Neuronal stem cell (in vitro differentiated cells): ENCODE results near the gene MYCN.

Source experiments
- DNase-seq: peaks from one replicate; pipeline ENCODE4 v3.0.0-alpha.2; 2013; ENCODE audit warnings: low spot score
- H2AFZ ChIP-seq: one replicate; pipeline ENCODE4 v1.6.1; 2013; ENCODE audit warnings: mild to moderate bottlenecking, low read length, inconsistent platforms
- H2AK5ac ChIP-seq: 2 replicates; pipeline ENCODE4 v1.6.1; 2013; ENCODE audit warnings: low read depth, mild to moderate bottlenecking, inconsistent platforms, low read length, moderate library complexity, mixed read lengths
- H2BK120ac ChIP-seq: 2 replicates; pipeline ENCODE4 v1.6.1; 2013; ENCODE audit warnings: low read depth, mild to moderate bottlenecking, inconsistent platforms, low read length, moderate library complexity, mixed read lengths
- H2BK12ac ChIP-seq: one replicate; pipeline ENCODE4 v1.6.1; 2013; ENCODE audit warnings: low read length, inconsistent platforms
- H2BK15ac ChIP-seq: 2 replicates; pipeline ENCODE4 v1.6.1; 2013; ENCODE audit warnings: mild to moderate bottlenecking, low read length, inconsistent platforms, mixed read lengths
- H2BK5ac ChIP-seq: one replicate; pipeline ENCODE4 v1.6.1; 2013; ENCODE audit warnings: inconsistent platforms, mild to moderate bottlenecking, low read length, moderate library complexity
- H3K14ac ChIP-seq: one replicate; pipeline ENCODE4 v1.6.1; 2013; ENCODE audit warnings: low read length, inconsistent platforms
- H3K18ac ChIP-seq: 2 replicates; pipeline ENCODE4 v1.6.1; 2013; ENCODE audit warnings: low read length, inconsistent platforms
- H3K23ac ChIP-seq: 2 replicates; pipeline ENCODE4 v1.6.1; 2013; ENCODE audit warnings: low read depth, mild to moderate bottlenecking, mixed read lengths, low read length, inconsistent platforms; ENCODE audit not compliant: poor library complexity
- H3K27ac ChIP-seq: replicated peaks from 3 replicates; pipeline ENCODE4 v1.5.1; 2013; ENCODE audit warnings: low read length, inconsistent platforms
- H3K27me3 ChIP-seq, 3 experiments: 2 replicates each; pipeline ENCODE4 v1.6.1; 2013; ENCODE audit warnings: low read length in 3 of 3, mild to moderate bottlenecking in 2 of 3, inconsistent platforms in 1 of 3, low read depth in 1 of 3, mixed read lengths in 1 of 3, moderate library complexity in 1 of 3; ENCODE audit not compliant: control insufficient read depth in 3 of 3, insufficient read depth in 3 of 3
- H3K36me3 ChIP-seq, 2 donors: replicated peaks in 1 of 2; 2 replicates each; pipeline ENCODE4 v1.6.1; 2013; ENCODE audit warnings: low read length in 2 of 2; ENCODE audit not compliant: control insufficient read depth in 2 of 2, insufficient read depth in 2 of 2
- H3K4ac ChIP-seq: 2 replicates; pipeline ENCODE4 v1.6.1; 2013; ENCODE audit warnings: inconsistent platforms, mild to moderate bottlenecking, low read length, moderate library complexity
- H3K4me1 ChIP-seq, 2 donors: 1 replicate in 1 of 2; 2 replicates in 1 of 2; pipeline ENCODE4 v1.6.1; 2013; ENCODE audit warnings: low read length in 2 of 2, low read depth in 1 of 2; ENCODE audit not compliant: control insufficient read depth in 2 of 2, insufficient read depth in 1 of 2
- H3K4me2 ChIP-seq: one replicate; pipeline ENCODE4 v1.6.1; 2013; ENCODE audit warnings: mild to moderate bottlenecking, low read length, inconsistent platforms; ENCODE audit not compliant: insufficient read depth, poor library complexity, severe bottlenecking
- H3K4me3 ChIP-seq, 2 donors: 2 replicates each; pipeline ENCODE4 v1.5.1; 2013; ENCODE audit warnings: low read length in 2 of 2, mild to moderate bottlenecking in 2 of 2, inconsistent platforms in 1 of 2, moderate library complexity in 1 of 2
- H3K79me1 ChIP-seq: one replicate; pipeline ENCODE4 v1.6.1; 2013; ENCODE audit warnings: low read depth, mild to moderate bottlenecking, inconsistent platforms, low read length, moderate library complexity
- H3K9ac ChIP-seq: one replicate; pipeline ENCODE4 v1.6.1; 2013; ENCODE audit warnings: mild to moderate bottlenecking, low read depth, low read length, inconsistent platforms; ENCODE audit not compliant: poor library complexity
- H3K9me3 ChIP-seq, 2 donors: replicated peaks in 1 of 2; 2 replicates each; pipeline versions ENCODE3 to v1.6.1; 2013; ENCODE audit warnings: low read length in 2 of 2, mild to moderate bottlenecking in 2 of 2, inconsistent platforms in 1 of 2, low read depth in 1 of 2, mixed read lengths in 1 of 2, moderate library complexity in 1 of 2; ENCODE audit not compliant: control insufficient read depth in 2 of 2, insufficient read depth in 1 of 2
- H4K8ac ChIP-seq: one replicate; pipeline ENCODE4 v1.6.1; 2013; ENCODE audit warnings: low read depth, mild to moderate bottlenecking, inconsistent platforms, low read length, moderate library complexity
- H4K91ac ChIP-seq: one replicate; pipeline ENCODE4 v1.6.1; 2013; ENCODE audit warnings: low read length, low read depth, mild to moderate bottlenecking, inconsistent platforms; ENCODE audit not compliant: poor library complexity
- WGBS, 2 donors: extraction: QIAGEN DNeasy Blood & Tissue Kit; methylation state at CpG; one replicate each; pipeline ENCODE4 v1.1.7; 2013; ENCODE audit warnings: missing lambda C conversion rate in 2 of 2, mixed read lengths in 1 of 2; ENCODE audit not compliant: insufficient read length in 2 of 2, insufficient replicate concordance in 1 of 2; ENCODE audit errors: extremely low coverage in 2 of 2; 5-methylcytosine and 5-hydroxymethylcytosine counted together

Gene MYCN

DNA sequence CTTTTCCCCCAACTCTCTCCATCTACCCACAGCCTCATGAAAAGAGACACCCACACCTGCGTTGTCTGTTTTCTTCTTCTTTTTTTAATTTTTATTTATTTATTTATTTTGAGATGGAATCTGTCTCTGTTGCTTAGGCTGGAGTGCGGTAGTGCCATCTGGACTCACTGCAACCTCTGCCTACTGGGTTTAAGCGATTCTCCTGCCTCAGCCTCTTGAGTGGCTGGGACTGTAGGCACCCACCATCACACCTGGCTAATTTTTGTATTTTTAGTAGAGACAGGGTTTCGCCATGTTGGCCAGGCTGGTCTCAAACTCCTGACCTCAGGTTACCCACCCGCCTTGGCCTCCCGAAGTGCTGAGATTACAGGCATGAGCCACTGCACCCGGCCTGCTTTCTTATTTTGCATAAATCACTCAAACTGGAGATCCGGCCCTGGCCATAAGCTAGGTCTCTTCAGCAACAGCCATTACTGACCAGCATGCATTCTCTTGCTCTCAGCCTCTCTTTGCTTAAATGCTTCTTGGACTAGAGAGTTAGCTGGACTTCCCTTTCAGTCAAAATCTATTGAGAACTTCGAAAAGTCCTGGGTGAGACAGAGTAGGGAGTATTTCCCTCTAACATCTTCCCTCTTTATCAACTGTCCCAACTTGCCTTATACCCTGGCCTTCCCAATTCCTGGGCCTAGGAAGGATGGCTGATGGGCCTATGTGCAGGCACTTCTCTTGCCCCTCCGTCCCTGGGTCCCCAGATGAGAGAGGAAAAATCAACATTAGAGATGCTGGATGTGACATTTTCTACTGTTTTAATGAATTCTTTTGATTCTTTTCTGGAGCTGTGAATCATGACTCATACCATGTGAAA is 27.3 kb downstream of the MYCN start:
- Histone ChIP-seq H3K4me3 (no peak overlapping the region), H3K36me3 (no peaks in the 10 kb centered on the region), H4K8ac (no peak overlapping the region)

DNA sequence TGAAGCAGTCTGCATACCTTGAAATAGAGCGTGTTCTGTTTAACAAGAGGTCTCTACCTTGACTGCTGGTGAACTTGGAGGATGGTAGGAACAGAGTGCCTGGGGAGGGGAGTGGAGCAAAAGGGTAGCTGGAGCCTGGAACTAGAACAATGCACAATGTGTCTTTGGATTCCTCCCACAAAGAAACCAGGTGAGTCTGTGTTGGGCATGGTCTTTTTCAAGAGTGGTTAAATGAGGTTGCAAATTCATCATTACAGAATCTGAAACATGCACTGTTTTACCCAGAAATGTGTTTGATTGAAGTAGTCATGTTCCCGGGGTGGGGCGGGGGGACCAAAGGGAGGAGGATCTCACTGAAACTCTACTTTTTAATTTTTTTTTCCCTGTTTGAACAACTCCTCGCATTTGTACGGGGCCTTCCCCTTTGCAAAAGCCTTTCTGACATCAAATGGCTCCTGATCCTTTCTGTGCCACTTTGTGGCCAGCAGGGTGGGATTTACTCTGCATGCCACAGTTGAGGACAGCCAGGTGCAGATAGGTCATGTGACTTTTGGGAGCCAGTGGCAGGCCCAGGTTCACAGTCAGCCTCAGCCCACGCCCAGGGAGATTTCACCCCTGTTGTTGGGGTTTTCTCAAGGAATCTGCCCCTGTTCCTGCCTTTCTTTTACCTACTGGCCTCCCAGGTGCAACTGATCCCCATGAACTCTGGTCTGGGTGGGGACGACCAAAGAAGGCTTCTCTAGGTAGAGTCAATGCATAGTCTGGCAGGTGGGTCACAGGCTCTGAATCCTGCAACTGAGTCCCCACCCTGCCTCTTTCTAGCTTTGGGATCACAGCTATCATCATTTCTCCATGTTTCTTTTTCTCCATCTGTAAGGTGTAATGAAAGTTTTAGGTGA is 28.2 kb downstream of the MYCN start:
- Histone ChIP-seq H3K27ac (no peak overlapping the region), H2BK120ac (no peak overlapping the region), H3K18ac (peak overlapping the region; percentile 24), H3K9me3 (no peaks in the 10 kb centered on the region), H3K4me1 (peaks cover 16 to 38% of the 10 kb centered on the region in 2 donors), H2BK15ac (no peak overlapping the region), H3K27me3 (no peaks in the 10 kb centered on the region), H3K14ac (no peak overlapping the region), H3K4me3 (no peak overlapping the region), H2BK12ac (no peak overlapping the region), H3K36me3 (no peaks in the 10 kb centered on the region), H3K4me2 (no peak overlapping the region), H4K91ac (no peak overlapping the region), H4K8ac (no peak overlapping the region), H3K79me1 (no peaks in the 10 kb centered on the region), H3K23ac (no peak overlapping the region), H2AK5ac (peak overlapping the region; percentile 20), H3K4ac (no peak overlapping the region), H3K9ac (no peak overlapping the region), H2BK5ac (no peak overlapping the region), H2AFZ (no peak overlapping the region)
- DNase-seq = no peak
- WGBS, 2 donors = no CpG with 5 or more reads among the region's 7 CpGs

More for the DNA sequence above, 27.3 kb downstream of the MYCN start:
- Histone ChIP-seq H2BK120ac (no peak overlapping the region), H3K14ac (no peak overlapping the region), H3K4me1 (peaks cover 16 to 38% of the 10 kb centered on the region in 2 donors), H3K4ac (no peak overlapping the region), H2BK5ac (no peak overlapping the region), H3K4me2 (no peak overlapping the region), H2BK12ac (no peak overlapping the region), H3K9me3 (no peaks in the 10 kb centered on the region), H3K27me3 (no peaks in the 10 kb centered on the region), H3K79me1 (no peaks in the 10 kb centered on the region), H4K91ac (no peak overlapping the region), H2AK5ac (no peak overlapping the region), H3K18ac (no peak overlapping the region), H2BK15ac (no peak overlapping the region), H2AFZ (no peak overlapping the region), H3K23ac (no peak overlapping the region), H3K27ac (no peak overlapping the region), H3K9ac (no peak overlapping the region)
- WGBS, 2 donors = no CpG with 5 or more reads among the region's 10 CpGs
- no peak for DNase-seq

DNA sequence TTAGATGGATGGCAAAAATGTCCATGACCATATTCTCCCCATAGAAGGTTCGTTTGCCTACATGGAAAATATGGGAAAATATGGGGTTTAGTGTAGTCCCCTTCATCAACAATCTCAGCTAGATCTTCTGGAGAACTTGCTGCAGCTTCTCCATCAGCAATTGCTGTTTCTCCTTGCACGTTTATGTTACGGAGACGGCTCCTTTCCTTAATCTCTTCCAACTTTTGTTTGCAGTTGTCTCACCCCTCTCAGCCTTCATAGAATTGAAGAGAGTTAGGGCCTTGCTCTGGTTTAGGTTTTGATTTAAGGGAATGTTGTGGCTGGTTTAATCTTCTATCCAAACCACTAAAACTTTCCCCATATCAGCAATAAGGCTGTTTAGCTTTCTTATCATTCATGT is 28.9 kb downstream of the MYCN start:
- no peak overlapping the region for H3K4ac ChIP-seq
- DNase-seq = no peak
- H2BK120ac ChIP-seq = no peak overlapping the region
- H3K4me3 ChIP-seq = no peak overlapping the region
- H3K14ac ChIP-seq = no peak overlapping the region
- no peak overlapping the region for H3K27ac ChIP-seq
- no peak overlapping the region for H4K91ac ChIP-seq
- H2BK12ac ChIP-seq = no peak overlapping the region
- H3K18ac ChIP-seq = no peak overlapping the region
- H2BK15ac ChIP-seq = no peak overlapping the region
- no peak overlapping the region for H2BK5ac ChIP-seq
- H3K9me3 ChIP-seq = no peaks in the 10 kb centered on the region
- no peak overlapping the region for H3K9ac ChIP-seq
- no peaks in the 10 kb centered on the region for H3K79me1 ChIP-seq
- no peaks in the 10 kb centered on the region for H3K27me3 ChIP-seq
- no peak overlapping the region for H4K8ac ChIP-seq
- H2AK5ac ChIP-seq = no peak overlapping the region
- H3K4me1 ChIP-seq = peaks cover 16 to 44% of the 10 kb centered on the region in 2 donors
- no peak overlapping the region for H2AFZ ChIP-seq
- H3K36me3 ChIP-seq = no peaks in the 10 kb centered on the region
- no peak overlapping the region for H3K4me2 ChIP-seq
- no CpG with 5 or more reads among the region's 4 CpGs for WGBS, 2 donors
- no peak overlapping the region for H3K23ac ChIP-seq

DNA sequence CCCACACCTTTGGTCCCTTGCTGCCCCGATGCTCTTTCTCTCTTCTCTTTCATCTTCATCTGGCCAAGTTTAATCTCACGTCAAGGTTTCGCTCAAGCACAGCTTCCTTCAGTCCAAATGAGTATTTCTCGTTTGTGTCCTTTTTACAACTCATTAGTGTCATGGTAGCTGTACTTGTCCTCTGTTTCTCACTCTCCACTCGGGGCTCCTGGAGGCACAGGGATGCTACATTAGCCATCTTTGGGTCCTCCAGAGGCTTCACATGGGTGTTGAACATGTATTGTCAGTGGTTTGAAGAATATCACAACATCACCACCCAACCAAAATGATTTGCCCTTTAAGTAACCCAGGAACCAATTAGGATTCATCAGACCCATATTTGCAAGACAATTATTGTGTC is 30.4 kb downstream of the MYCN start:
- H3K79me1 ChIP-seq = no peaks in the 10 kb centered on the region
- no peak overlapping the region for H2BK15ac ChIP-seq
- no peak overlapping the region for H4K91ac ChIP-seq
- H3K4ac ChIP-seq = no peak overlapping the region
- no peak overlapping the region for H2BK5ac ChIP-seq
- no peak overlapping the region for H2BK120ac ChIP-seq
- H3K4me3 ChIP-seq = no peak overlapping the region
- no peak for DNase-seq
- H3K4me2 ChIP-seq = no peak overlapping the region
- no CpG with 5 or more reads among the region's 5 CpGs for WGBS, 2 donors
- H2BK12ac ChIP-seq = no peak overlapping the region
- H4K8ac ChIP-seq = no peak overlapping the region
- no peak overlapping the region for H3K18ac ChIP-seq
- H3K9ac ChIP-seq = no peak overlapping the region
- no peak overlapping the region for H3K23ac ChIP-seq
- no peak overlapping the region for H3K27ac ChIP-seq
- no peak overlapping the region for H2AK5ac ChIP-seq
- peaks cover 10 to 34% of the 10 kb centered on the region in 2 donors for H3K4me1 ChIP-seq
- H3K14ac ChIP-seq = no peak overlapping the region
- H3K36me3 ChIP-seq = no peaks in the 10 kb centered on the region
- H2AFZ ChIP-seq = no peak overlapping the region
- peaks cover 0 to 1% of the 10 kb centered on the region in 2 donors for H3K9me3 ChIP-seq
- H3K27me3 ChIP-seq = no peaks in the 10 kb centered on the region
